Keratinocyte (primary cell): ENCODE results near the gene AJAP1. TPM values are rescaled to one million over a fixed set of nuclear protein-coding genes. Genes with fewer than 3 reads are reported as not detected.

ENCODE experiments used
- DNase-seq: peaks from one replicate; pipeline ENCODE4 v3.0.0-alpha.2; 2011; ENCODE audit warnings: low read depth, missing footprints, low spot score
- FAIRE-seq: peaks from 2 replicates; lab custom pipeline; 2011; peaks lifted over from hg19 to GRCh38; lab: Jason Lieb, UNC
- H2AFZ ChIP-seq: 2 replicates; pipeline ENCODE4 v1.6.0; 2012; ENCODE audit warnings: low read length, control low read depth, inconsistent platforms; ENCODE audit not compliant: control insufficient read depth
- H3K27ac ChIP-seq: 2 replicates; pipeline ENCODE4 v1.5.1; 2011; ENCODE audit warnings: low read length; ENCODE audit not compliant: control insufficient read depth, insufficient read depth
- H3K27me3 ChIP-seq: 3 replicates; pipeline ENCODE4 v1.6.0; 2011; ENCODE audit warnings: low read length; ENCODE audit not compliant: control insufficient read depth, insufficient read depth; ENCODE audit errors: extremely low read depth
- H3K36me3 ChIP-seq, 2 experiments: 2 replicates in 1 of 2; 3 replicates in 1 of 2; pipeline ENCODE4 v1.5.1; 2011; ENCODE audit warnings: low read length in 2 of 2, mild to moderate bottlenecking in 1 of 2; ENCODE audit not compliant: control insufficient read depth in 2 of 2, insufficient read depth in 2 of 2; ENCODE audit errors: extremely low read depth in 1 of 2
- H3K4me1 ChIP-seq: 3 replicates; pipeline ENCODE4 v1.5.1; 2011; ENCODE audit warnings: low read length; ENCODE audit not compliant: control insufficient read depth, insufficient read depth; ENCODE audit errors: extremely low read depth
- H3K4me2 ChIP-seq: 3 replicates; pipeline ENCODE4 v1.6.0; 2011; ENCODE audit warnings: low read depth, low read length; ENCODE audit not compliant: control insufficient read depth, insufficient read depth; ENCODE audit errors: extremely low read depth
- H3K4me3 ChIP-seq, 3 experiments: fragments of 200-600 bp in 1 of 3; sonication (generic) in 1 of 3; 2 replicates in 2 of 3; 3 replicates in 1 of 3; pipeline ENCODE4 v1.5.1; 2011 to 2016; ENCODE audit warnings: low read length in 3 of 3, mild to moderate bottlenecking in 3 of 3, control low read depth in 2 of 3, inconsistent platforms in 1 of 3, low read depth in 1 of 3, mixed read lengths in 1 of 3, mixed run types in 1 of 3, moderate library complexity in 1 of 3; ENCODE audit not compliant: control insufficient read depth in 2 of 3, insufficient read depth in 2 of 3; ENCODE audit errors: extremely low read depth in 1 of 3
- H3K79me2 ChIP-seq: 2 replicates; pipeline ENCODE4 v1.6.0; 2012; ENCODE audit warnings: low read length; ENCODE audit not compliant: control insufficient read depth, insufficient read depth
- H3K9ac ChIP-seq: 3 replicates; pipeline ENCODE4 v1.6.0; 2011; ENCODE audit warnings: low read length; ENCODE audit not compliant: control insufficient read depth, insufficient read depth; ENCODE audit errors: extremely low read depth
- H3K9me1 ChIP-seq: 3 replicates; pipeline ENCODE4 v1.6.0; 2011; ENCODE audit warnings: low read length; ENCODE audit not compliant: control insufficient read depth, insufficient read depth; ENCODE audit errors: extremely low read depth
- H3K9me3 ChIP-seq: 2 replicates; pipeline ENCODE4 v1.5.1; 2012; ENCODE audit warnings: low read depth, low read length; ENCODE audit not compliant: control insufficient read depth
- H4K20me1 ChIP-seq: 3 replicates; pipeline ENCODE4 v1.6.0; 2011; ENCODE audit warnings: low read length; ENCODE audit not compliant: control insufficient read depth, insufficient read depth; ENCODE audit errors: extremely low read depth
- EZH2 ChIP-seq: IDR thresholded peaks from one replicate; pipeline ENCODE4 v1.6.1; 2012; ENCODE audit warnings: inconsistent platforms, mild to moderate bottlenecking, low read length, moderate library complexity
- dilution Hi-C: fragments of 300-500 bp; cut with MboI; formaldehyde crosslinking; loops from one replicate; pipeline ENCODE4 v1.7.0; 2020; ENCODE audit warnings: low sequenced_read_pairs; ENCODE audit not compliant: extremely low pct_ligation_motif_present
- polyA plus RNA-seq, 5 experiments: library from polyadenylated mRNA; depleted of rRNA in 3 of 5; stranded (reverse) in 3 of 5; stranded (forward) in 1 of 5; unstranded in 1 of 5; fragments of >200 nt; gene quantifications; 1 replicate in 1 of 5; 2 replicates in 3 of 5; 3 replicates in 1 of 5; pipeline versions ENCODE4 v1.2.1 to v1.2.3, GENCODE V29; 2011 to 2012; ENCODE audit warnings: missing spikeins in 2 of 5, low read depth in 1 of 5, low replicate concordance in 1 of 5
- TF ChIP-seq, protein P1 (sequence below), 3 experiments: IDR thresholded peaks in 1 of 3; conservative IDR thresholded peaks in 1 of 3; optimal IDR thresholded peaks in 1 of 3; 2 replicates in 2 of 3; 3 replicates in 1 of 3; pipeline versions ENCODE3 to v1.5.1; 2011; ENCODE audit warnings: low read length in 3 of 3, mild to moderate bottlenecking in 3 of 3, moderate library complexity in 2 of 3, control low read depth in 1 of 3, inconsistent platforms in 1 of 3; ENCODE audit not compliant: insufficient read depth in 2 of 3; ENCODE audit errors: extremely low read depth in 1 of 3

The AJAP1 gene
- polyA plus RNA-seq, 1 donor (not counting 4 experiments of a cell fraction or from before 2014, with no cell fraction given): 2.2 TPM

DNA sequence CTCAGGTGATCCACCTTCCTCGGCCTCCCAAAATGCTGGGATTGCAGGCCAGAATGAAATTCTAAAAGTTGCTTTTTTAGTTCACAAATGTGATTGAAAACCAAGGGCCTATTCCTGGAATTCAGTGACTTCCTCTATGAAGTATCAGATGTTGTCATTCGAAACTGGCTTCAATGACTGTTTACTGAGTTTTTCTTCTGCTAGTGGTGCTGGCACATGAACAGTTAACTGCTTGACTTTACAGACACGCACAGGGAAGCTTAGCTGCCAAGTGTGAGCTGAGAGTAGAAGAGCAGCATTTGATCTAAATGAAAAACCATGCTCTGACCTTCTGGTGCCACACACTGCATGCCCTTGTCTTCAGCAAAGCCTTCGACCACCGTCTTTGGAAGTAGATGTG is 32.8 kb upstream of the AJAP1 start:
- Histone ChIP-seq H3K9me1 (no peaks in the 10 kb centered on the region), H4K20me1 (no peaks in the 10 kb centered on the region), H2AFZ (no peak overlapping the region), H3K79me2 (no peaks in the 10 kb centered on the region), H3K27ac (no peak overlapping the region), H3K4me1 (no peaks in the 10 kb centered on the region), H3K9me3 (peaks cover under 1% of the 10 kb centered on the region), H3K27me3 (peaks cover 3% of the 10 kb centered on the region), H3K4me2 (no peak overlapping the region), H3K36me3 (no peaks in the 10 kb centered on the region), H3K9ac (no peak overlapping the region), H3K4me3 (no peak overlapping the region)
- dilution Hi-C loops: no loop called here
- FAIRE-seq (no peak), DNase-seq (no peak)
- TF ChIP-seq, protein P1, sequence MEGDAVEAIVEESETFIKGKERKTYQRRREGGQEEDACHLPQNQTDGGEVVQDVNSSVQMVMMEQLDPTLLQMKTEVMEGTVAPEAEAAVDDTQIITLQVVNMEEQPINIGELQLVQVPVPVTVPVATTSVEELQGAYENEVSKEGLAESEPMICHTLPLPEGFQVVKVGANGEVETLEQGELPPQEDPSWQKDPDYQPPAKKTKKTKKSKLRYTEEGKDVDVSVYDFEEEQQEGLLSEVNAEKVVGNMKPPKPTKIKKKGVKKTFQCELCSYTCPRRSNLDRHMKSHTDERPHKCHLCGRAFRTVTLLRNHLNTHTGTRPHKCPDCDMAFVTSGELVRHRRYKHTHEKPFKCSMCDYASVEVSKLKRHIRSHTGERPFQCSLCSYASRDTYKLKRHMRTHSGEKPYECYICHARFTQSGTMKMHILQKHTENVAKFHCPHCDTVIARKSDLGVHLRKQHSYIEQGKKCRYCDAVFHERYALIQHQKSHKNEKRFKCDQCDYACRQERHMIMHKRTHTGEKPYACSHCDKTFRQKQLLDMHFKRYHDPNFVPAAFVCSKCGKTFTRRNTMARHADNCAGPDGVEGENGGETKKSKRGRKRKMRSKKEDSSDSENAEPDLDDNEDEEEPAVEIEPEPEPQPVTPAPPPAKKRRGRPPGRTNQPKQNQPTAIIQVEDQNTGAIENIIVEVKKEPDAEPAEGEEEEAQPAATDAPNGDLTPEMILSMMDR (optimal IDR thresholded peaks at IDR 0.05 in 1 of 3, IDR thresholded peaks at IDR 0.05 in 1 of 3, conservative IDR thresholded peaks at IDR 0.05 in 1 of 3; ENCODE audit: extremely low read depth in 1 of 3, insufficient read depth in 2 of 3, low read length in 3 of 3): no peak
- TF ChIP-seq EZH2: no peak

DNA sequence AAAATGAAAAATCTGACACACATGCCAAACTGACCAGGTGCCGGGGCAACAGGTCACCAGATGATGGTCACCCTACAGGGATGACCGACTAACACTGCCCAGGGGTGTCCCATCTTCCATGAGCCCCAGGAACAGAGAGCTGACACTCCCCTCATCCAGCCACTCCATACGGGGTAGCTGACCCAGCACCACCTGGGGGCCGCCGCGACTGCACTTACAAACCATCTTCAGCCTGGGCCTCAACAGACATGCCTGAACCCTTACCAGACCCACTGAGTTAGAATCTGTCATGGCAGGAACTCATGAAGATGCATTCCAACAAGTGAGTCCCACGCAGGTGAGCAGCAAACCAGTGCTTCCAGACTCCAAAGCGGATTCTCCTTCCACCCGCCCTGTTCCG is 31.6 kb upstream of the AJAP1 start:
- H2AFZ ChIP-seq: no peak overlapping the region
- H3K36me3 ChIP-seq: no peaks in the 10 kb centered on the region
- H3K79me2 ChIP-seq: no peaks in the 10 kb centered on the region
- no peak overlapping the region for H3K9ac ChIP-seq
- H3K4me1 ChIP-seq: no peaks in the 10 kb centered on the region
- no peak for DNase-seq
- no peak overlapping the region for H3K27ac ChIP-seq
- no peak for FAIRE-seq
- H3K9me3 ChIP-seq: no peaks in the 10 kb centered on the region
- H3K4me2 ChIP-seq: no peak overlapping the region
- dilution Hi-C loops: no loop called here
- peaks cover 3% of the 10 kb centered on the region for H3K27me3 ChIP-seq
- H4K20me1 ChIP-seq: no peaks in the 10 kb centered on the region
- TF ChIP-seq, protein P1 (optimal IDR thresholded peaks at IDR 0.05 in 1 of 3, IDR thresholded peaks at IDR 0.05 in 1 of 3, conservative IDR thresholded peaks at IDR 0.05 in 1 of 3; ENCODE audit: extremely low read depth in 1 of 3, insufficient read depth in 2 of 3, low read length in 3 of 3): no peak
- no peak for TF ChIP-seq EZH2
- H3K9me1 ChIP-seq: no peaks in the 10 kb centered on the region
- no peak overlapping the region for H3K4me3 ChIP-seq
